ENCODE data around the gene KCNMA1.

KCNMA1 gene

GRCh38 chr10:77144656-77145055 lies 493.0 kb downstream of the KCNMA1 start:
- TF ChIP-seq CTCF (IDR thresholded peaks at IDR 0.05; ENCODE audit: insufficient read depth, low read depth, low read length, missing control alignments), result no peak
- no peak overlapping the region for H3K4me3 ChIP-seq (ENCODE audit: low read depth, low read length)
- DNase-seq (ENCODE audit: low read depth), result no peak

GRCh38 chr10:77139252-77140160 lies 498.1 kb downstream of the KCNMA1 start:
- no peak for DNase-seq (ENCODE audit: low read depth)
- TF ChIP-seq CTCF (IDR thresholded peaks at IDR 0.05; ENCODE audit: insufficient read depth, low read depth, low read length, missing control alignments), result no peak
- no peak overlapping the region for H3K4me3 ChIP-seq (ENCODE audit: low read depth, low read length)

- TF ChIP-seq CTCF (IDR thresholded peaks at IDR 0.05; ENCODE audit: insufficient read depth, low read depth, low read length, missing control alignments), result no peak
- DNase-seq (ENCODE audit: low read depth), result no peak
Observed at GRCh38 chr10:77138541-77138940, 499.1 kb downstream of the KCNMA1 start.

GRCh38 chr10:77135555-77135954 lies 502.1 kb downstream of the KCNMA1 start:
- no peak for TF ChIP-seq CTCF (IDR thresholded peaks at IDR 0.05; ENCODE audit: insufficient read depth, low read depth, low read length, missing control alignments)
- DNase-seq (ENCODE audit: low read depth), result no peak
- no peak overlapping the region for H3K4me3 ChIP-seq (ENCODE audit: low read depth, low read length)

More at GRCh38 chr10:77138541-77138940, 499.1 kb downstream of the KCNMA1 start:
- no peak overlapping the region for H3K4me3 ChIP-seq (ENCODE audit: low read depth, low read length)

GRCh38 chr10:77131214-77131613 lies 506.4 kb downstream of the KCNMA1 start:
- no peak overlapping the region for H3K4me3 ChIP-seq (ENCODE audit: low read depth, low read length)
- no peak for TF ChIP-seq CTCF (IDR thresholded peaks at IDR 0.05; ENCODE audit: insufficient read depth, low read depth, low read length, missing control alignments)
- DNase-seq (ENCODE audit: low read depth), result no peak

- TF ChIP-seq CTCF (IDR thresholded peaks at IDR 0.05; ENCODE audit: insufficient read depth, low read depth, low read length, missing control alignments), result no peak
- DNase-seq (ENCODE audit: low read depth), result no peak
- H3K4me3 ChIP-seq (ENCODE audit: low read depth, low read length), result no peak overlapping the region
Observed at GRCh38 chr10:77127243-77127642, 510.4 kb downstream of the KCNMA1 start.

All from GM12865 (cell line).